NCI-H2107 treated with DMSO at 0.1 percent for 48 hours (cell line): ENCODE data around the gene MLLT1.

Experiments used
- DNase-seq: peaks from one replicate; lab custom pipeline; 2025; ENCODE audit not compliant: unreplicated experiment; lab: John Stamatoyannopoulos, UW

MLLT1 gene

GRCh38 chr19:6260376-6260775 is 19.4 kb downstream of the MLLT1 start:
- DNase-seq = no peak

DNA sequence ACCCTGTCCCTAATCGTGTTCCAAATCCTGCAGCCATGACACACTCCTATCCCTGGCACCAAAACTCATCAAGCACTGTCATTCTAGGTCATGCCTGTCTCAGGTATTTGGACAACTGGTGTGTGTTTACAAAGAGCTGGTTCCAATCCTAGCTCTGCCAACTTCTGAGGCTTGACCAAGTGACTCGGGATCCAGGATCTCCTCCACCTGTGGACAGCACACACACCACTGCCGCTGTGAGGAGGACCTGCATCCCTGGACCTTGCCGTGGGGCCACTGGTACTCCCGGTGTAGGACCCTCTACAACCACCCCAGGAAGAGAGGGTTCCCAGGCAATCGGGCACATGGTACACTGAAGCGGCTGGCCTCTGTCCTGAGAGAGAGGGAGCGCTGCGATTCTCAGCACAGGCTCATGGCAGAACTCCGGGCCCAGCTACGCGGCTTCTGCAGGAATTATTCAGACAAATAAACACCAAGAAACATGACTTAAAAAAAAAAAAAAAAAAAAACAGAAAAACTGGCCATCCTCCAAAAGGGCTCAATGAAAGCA is 20.4 kb downstream of the MLLT1 start:
- no peak for DNase-seq

DNA sequence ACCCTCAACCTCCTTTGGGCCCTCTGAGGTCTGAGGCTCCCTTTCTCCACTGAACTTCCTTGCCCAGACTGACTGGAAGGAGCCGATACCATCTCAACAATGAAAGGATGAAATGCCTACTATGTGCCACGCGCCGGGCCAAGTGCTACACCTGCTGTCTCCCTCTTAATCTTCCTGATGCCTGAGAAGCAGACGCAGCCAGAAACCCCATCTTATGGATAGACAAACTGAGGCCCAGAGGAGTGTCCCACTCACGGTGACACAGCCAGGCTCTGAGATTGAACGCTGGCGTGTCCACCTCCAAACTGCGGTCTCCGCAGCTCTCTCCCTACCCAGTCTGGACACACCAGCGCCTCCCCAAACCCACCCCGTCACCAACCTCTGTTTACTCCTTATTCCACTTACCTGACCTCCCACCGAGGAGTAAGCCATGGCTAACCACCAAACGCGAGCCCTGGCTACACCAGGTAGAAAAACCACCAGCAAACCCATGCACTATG is 20.9 kb downstream of the MLLT1 start:
- DNase-seq = no peak

GRCh38 chr19:6253954-6254733 is 25.6 kb downstream of the MLLT1 start:
- DNase-seq = no peak

DNA sequence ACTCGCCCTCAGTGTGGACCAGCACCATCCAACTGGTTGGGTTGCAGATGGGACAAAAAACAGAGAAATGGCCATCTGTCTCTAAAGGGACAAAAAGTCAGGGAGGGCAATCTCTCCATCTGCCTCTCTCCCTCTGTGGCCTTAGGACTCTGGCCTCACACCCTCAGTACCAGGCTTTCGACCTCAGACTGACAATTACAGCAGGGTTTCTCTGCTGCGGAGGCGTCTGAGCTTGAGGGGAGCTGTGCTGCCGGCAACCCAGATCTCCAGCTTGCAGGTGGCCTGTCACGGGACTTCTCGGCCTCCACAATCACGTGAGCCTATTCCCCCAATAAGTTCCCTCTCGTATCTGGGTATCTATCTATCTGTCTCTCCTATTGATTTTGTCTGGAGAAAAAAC is 27.7 kb downstream of the MLLT1 start:
- no peak for DNase-seq

DNA sequence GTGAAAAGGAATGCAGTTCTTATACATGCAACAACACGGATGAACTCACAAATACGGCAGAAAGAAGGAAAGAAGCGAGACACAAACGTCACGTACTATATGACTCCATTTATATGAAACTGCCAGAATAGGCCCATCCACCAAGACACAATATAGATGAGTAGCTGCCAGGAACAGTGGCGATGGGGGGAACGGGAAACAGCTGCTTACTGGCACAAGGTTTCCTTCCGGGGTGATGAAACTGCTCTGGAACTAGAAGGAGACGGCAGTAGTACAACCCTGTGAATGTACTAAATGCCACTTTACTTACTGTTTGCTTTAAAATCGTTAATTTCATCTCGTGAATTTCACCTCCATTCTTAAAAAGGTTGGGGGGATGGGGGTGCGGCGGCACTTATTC is 28.9 kb downstream of the MLLT1 start:
- DNase-seq = no peak

DNA sequence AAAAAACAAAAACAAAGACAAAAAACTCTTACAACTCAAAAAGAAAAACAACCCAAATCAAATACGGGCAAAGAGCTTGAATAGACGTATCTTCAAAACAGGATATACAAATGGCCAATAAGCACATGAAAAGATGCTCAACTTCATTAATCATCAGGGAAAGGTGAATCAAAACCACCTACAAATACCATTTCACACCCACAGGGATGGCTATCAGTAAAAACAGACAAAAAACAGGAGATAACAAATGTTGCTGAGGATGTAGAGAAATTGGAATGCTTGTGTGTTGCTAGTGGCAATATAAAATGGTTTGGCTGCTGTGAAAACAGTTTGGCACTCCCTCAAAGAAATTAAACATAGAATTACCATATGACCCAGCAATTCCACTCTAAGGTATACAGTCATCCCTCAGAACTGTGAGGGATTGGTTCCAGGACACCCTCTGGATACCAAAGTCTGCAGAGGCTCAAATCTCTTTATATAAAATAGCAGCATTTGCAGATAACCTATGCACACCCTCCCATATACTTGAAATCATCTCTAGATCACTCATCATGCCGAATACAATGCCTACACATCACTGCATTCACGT is 29.7 kb downstream of the MLLT1 start:
- DNase-seq = no peak

GRCh38 chr19:6249296-6249695 is 30.5 kb downstream of the MLLT1 start:
- DNase-seq = no peak

GRCh38 chr19:6248844-6249243 is 30.9 kb downstream of the MLLT1 start:
- no peak for DNase-seq

- no peak for DNase-seq
These were observed 31.4 kb downstream of the MLLT1 start for GRCh38 chr19:6248341-6248740.

DNA sequence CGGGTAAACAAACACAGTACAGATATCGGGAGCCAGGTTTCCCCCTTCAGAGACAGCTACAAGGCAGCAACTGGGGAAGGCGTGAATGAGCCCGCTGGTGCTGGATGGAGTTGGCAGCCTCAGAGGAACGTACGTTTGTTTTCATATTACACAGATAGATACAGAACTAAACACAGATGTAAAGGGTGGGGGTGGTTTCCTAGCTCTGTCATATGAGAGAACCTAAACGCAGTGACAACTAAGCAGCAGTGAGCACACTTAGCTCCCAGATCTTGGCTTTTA is 32.8 kb downstream of the MLLT1 start:
- no peak for DNase-seq

DNA sequence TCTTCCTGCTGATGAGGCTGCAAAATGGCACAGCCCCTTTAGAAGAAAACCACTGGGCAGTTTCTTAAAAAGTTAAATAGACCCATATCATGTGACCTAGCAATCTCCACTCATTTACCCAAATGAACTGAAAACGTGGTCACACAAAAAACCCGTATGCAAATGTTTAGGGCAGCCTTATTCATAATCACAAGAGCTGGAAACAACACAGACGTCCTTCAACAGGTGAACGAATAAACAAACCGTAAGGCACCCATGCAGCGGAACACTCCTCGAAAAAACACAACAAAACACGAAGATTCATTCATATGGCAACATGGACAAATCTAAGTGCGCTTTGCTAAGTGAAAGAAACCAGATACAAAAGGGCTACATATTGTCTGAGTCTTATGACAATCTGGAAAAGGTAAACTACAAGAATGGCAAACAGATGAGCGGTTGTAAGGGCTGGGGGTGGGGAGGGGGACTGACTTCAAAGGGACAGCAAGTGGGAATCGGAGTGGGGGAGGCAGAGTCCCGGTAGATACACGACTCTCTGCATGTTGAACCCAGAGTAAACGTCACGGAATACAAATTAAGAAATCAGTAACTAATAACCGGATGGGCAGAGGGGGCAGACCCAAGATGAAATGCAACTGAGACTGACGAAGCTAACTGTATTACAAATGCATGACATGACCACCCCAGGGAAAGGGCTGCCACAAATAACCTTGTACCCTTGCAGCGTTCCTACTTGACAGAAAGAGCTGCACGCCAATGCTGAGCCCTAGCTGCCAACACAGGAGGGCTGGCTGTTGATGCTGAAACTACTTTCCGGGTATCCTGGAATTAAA is 33.4 kb downstream of the MLLT1 start:
- DNase-seq = no peak

DNA sequence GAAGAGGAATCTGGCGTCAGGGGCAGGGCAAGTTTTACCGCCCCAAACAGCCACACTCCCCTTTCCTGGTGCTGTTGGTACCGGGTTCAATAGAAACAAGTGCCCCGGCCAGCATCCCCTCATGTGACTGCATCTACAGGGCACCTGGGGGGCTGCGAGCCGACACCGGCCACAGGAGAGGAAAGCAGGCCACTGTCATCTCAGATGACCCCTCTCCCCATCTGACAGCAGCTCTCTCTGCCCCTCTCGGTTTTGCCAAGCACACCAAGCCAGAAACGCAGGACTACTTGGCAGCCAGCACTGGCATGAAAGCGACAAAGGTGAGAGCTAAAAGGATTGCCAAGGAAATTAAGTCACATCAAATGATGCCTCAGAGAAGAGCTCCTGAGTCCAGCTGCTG is 37.1 kb downstream of the MLLT1 start:
- no peak for DNase-seq

GRCh38 chr19:6241680-6242377 is 37.9 kb downstream of the MLLT1 start:
- no peak for DNase-seq

GRCh38 chr19:6241056-6241455 is 38.7 kb downstream of the MLLT1 start:
- DNase-seq = no peak

DNA sequence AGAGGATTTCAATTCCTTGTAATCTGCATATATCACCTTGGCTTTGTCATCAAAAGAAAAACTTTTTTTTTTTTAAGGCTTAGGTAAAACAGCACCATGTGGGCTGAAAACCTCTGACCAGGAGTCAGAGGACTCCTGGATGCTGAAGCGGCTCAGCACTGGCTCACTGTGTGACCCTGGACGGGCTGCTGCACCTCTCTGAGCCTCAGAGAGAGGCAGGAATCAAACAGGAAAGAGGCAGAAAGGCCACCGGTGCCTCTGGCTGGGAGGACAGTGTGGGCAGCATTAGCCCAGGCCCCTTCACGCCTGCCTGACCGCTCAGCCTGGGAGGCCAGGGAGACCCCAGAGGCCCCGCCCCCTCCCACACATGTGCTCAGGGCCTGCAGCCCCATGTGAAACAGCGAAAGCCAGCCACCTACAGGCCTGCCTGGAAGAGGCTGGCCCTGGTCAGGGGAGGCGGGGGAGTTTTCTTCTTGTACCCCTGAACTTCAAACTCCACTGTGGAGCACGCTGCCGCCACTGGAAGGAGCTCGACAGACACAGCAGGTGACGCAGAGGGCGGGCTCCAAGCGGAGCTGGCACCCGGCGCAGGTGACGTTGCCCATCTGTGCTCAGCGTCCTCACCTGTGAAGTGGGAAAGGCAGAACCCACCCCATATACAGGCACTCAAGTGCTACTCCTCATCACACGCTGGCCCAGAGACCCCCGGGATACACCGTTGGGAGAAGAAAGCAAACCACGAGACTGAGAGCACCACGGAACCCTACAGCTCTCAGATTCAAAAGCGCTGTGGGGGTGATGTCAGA is 39.7 kb downstream of the MLLT1 start:
- DNase-seq = no peak

DNA sequence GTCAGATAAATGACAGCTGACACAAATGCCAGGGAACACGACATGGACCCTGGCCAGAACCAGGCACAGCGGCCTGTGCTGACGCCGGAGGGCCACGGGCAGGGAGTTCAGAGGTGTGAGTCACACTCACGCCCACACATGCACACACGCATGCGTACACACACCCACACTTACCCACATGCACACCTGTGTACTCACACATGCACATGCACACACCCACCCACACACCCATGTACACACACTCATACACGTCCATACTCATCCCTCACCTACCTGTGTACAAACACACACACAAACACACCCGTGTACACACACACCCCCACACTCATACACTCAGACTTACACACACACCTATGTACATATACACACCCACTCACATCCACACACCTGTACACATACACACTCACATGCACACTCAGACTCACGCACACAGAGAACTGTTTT is 40.4 kb downstream of the MLLT1 start:
- DNase-seq = no peak

DNA sequence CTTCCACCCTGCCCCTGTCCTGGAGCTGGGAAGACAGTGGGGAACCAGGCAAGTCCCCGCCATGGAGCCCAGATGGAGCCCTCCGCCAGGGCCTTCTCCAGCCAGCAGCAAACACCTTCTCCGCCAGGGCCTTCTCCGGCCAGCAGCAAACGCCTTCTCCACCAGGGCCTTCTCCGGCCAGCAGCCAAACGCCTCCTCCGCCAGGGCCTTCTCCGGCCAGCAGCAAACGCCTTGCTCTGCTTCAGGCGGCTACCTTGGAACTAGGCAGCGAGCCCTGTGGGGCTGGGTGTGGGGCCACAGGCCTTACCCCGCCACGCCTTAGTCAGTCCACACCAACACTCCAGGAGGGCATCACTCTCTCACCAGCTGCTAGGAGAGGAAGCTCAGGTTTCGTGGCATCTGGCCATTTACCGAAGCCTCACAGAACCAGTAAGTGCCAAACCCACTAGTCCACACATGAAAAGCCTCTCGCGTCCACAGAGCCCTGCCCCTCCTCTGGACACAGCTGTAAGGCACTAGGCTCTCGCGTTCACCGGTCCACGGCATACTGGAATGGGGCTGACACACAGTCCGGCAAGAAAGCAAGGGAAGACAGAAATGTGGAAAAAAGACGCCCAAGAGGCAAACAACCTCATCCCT is 41.0 kb downstream of the MLLT1 start:
- DNase-seq = peak; percentile 49

DNA sequence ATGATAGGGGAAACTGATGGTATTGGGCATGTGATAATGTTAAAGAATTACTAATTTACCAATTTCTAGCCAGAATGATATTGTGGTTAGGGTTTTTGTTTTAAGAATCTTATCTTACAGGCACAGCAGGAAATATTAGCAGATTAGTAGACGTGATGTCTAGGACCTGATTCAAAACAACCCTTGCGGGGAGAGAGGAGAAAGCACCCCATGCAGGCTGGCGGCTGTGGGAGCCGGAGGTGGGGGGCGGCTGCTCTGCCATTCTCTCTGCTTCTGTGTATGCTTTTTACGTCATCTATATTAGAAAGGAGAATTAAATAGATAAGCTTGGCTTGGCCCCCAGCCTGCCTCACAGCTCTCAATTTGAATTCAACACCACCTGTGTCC is 41.5 kb downstream of the MLLT1 start:
- no peak for DNase-seq
